WERI-Rb-1 (cell line): Measurements from ENCODE around the gene HS6ST1.

Experiments used
- DNase-seq: peaks from one replicate; pipeline ENCODE4 v3.0.0-alpha.2; 2020
- H3K27ac ChIP-seq: fragments of 250-450 bp; sonication (Bioruptor Pico); 2 replicates; pipeline ENCODE4 v1.5.1; 2020; ENCODE audit warnings: mild to moderate bottlenecking, moderate library complexity
- H3K27me3 ChIP-seq: fragments of 250-450 bp; sonication (Bioruptor Pico); 2 replicates; pipeline ENCODE4 v1.5.1; 2021; ENCODE audit warnings: mild to moderate bottlenecking, low read depth, moderate library complexity; ENCODE audit not compliant: insufficient read depth, severe bottlenecking
- H3K36me3 ChIP-seq: fragments of 250-450 bp; sonication (Bioruptor Pico); 2 replicates; pipeline ENCODE4 v1.5.1; 2020; ENCODE audit warnings: mild to moderate bottlenecking, moderate library complexity
- H3K4me3 ChIP-seq: 2 replicates; pipeline ENCODE4 v1.5.1; 2011; ENCODE audit warnings: low read depth, mild to moderate bottlenecking, control low read depth, low read length
- H3K9me3 ChIP-seq: fragments of 250-450 bp; sonication (Bioruptor Pico); 2 replicates; pipeline ENCODE4 v1.5.1; 2021; ENCODE audit warnings: mild to moderate bottlenecking, moderate library complexity; ENCODE audit not compliant: severe bottlenecking
- CTCF ChIP-seq: IDR thresholded peaks from 2 replicates; pipeline ENCODE4 v1.5.1; 2011; ENCODE audit warnings: low read depth, mild to moderate bottlenecking, control low read depth, inconsistent platforms, low read length

HS6ST1 gene

GRCh38 chr2:128274218-128274617, 44.5 kb downstream of the HS6ST1 start:
- Histone ChIP-seq H3K36me3 (peaks cover 25% of the 10 kb centered on the region), H3K27me3 (no peaks in the 10 kb centered on the region), H3K27ac (no peak overlapping the region), H3K4me3 (no peak overlapping the region), H3K9me3 (peaks cover 2% of the 10 kb centered on the region)
- no peak for TF ChIP-seq CTCF
- DNase-seq = no peak

GRCh38 chr2:128273469-128274081, 45.1 kb downstream of the HS6ST1 start:
- H3K9me3 ChIP-seq = peaks cover 2% of the 10 kb centered on the region
- no peaks in the 10 kb centered on the region for H3K27me3 ChIP-seq
- H3K36me3 ChIP-seq = peaks cover 30% of the 10 kb centered on the region
- peak; percentile 5 for DNase-seq
- no peak overlapping the region for H3K27ac ChIP-seq
- no peak for TF ChIP-seq CTCF
- H3K4me3 ChIP-seq = no peak overlapping the region

GRCh38 chr2:128272601-128273468, 45.8 kb downstream of the HS6ST1 start:
- peak; percentile 4 for DNase-seq
- peaks cover 25% of the 10 kb centered on the region for H3K36me3 ChIP-seq
- TF ChIP-seq CTCF = no peak

GRCh38 chr2:128271911-128272600, 46.6 kb downstream of the HS6ST1 start:
- no peak overlapping the region for H3K27ac ChIP-seq

More at GRCh38 chr2:128272601-128273468, 45.8 kb downstream of the HS6ST1 start:
- Histone ChIP-seq H3K9me3 (peaks cover 2% of the 10 kb centered on the region), H3K27me3 (no peaks in the 10 kb centered on the region), H3K4me3 (no peak overlapping the region), H3K27ac (no peak overlapping the region)

GRCh38 chr2:128271597-128271910, 47.1 kb downstream of the HS6ST1 start:
- peaks cover 2% of the 10 kb centered on the region for H3K9me3 ChIP-seq
- H3K4me3 ChIP-seq = no peak overlapping the region
- no peak overlapping the region for H3K27ac ChIP-seq
- no peaks in the 10 kb centered on the region for H3K27me3 ChIP-seq
- no peak for TF ChIP-seq CTCF
- peak; percentile 4 for DNase-seq
- peaks cover 25% of the 10 kb centered on the region for H3K36me3 ChIP-seq

More at GRCh38 chr2:128271911-128272600, 46.6 kb downstream of the HS6ST1 start:
- Histone ChIP-seq H3K36me3 (peaks cover 25% of the 10 kb centered on the region), H3K4me3 (no peak overlapping the region), H3K27me3 (no peaks in the 10 kb centered on the region), H3K9me3 (peaks cover 2% of the 10 kb centered on the region)
- peak; percentile 4 for DNase-seq
- no peak for TF ChIP-seq CTCF
